Loucy (cell line): ENCODE measurements around the gene CTCFL.

Experiments
- CTCF ChIP-seq: fragments of 200-600 bp; sonication (generic); conservative IDR thresholded peaks from 2 replicates; pipeline ENCODE4 v1.5.1; 2014; ENCODE audit warnings: mild to moderate bottlenecking, antibody characterized with exemption, low read length
- EZH2phosphoT487 ChIP-seq: fragments of 200-600 bp; IDR thresholded peaks from 2 replicates; pipeline ENCODE4 v1.6.1; 2018; ENCODE audit warnings: antibody characterized with exemption, mild to moderate bottlenecking, moderate library complexity, borderline replicate concordance

GRCh38 chr20:57457243-57458095, 67.5 kb downstream of the CTCFL start:
- no peak for TF ChIP-seq CTCF
- TF ChIP-seq EZH2phosphoT487, result no peak
